ENCODE results near the gene OR4D6.

- no peak for TF ChIP-seq CTCF (IDR thresholded peaks at IDR 0.05)
- TF ChIP-seq POLR2A (IDR thresholded peaks at IDR 0.05), result no peak
Measured at GRCh38 chr11:59473015-59473414, 16.3 kb downstream of the OR4D6 start, which contains the start of gene OR4D10.
